Loucy (cell line): ENCODE results near the gene GRK3.

Source experiments
- H2AFZ ChIP-seq: fragments of 200-600 bp; sonication (generic); 2 replicates; pipeline ENCODE4 v1.6.0; 2016; ENCODE audit warnings: antibody characterized with exemption, mild to moderate bottlenecking, low read length, moderate library complexity
- H3F3A ChIP-seq: fragments of 200-600 bp; 2 replicates; pipeline ENCODE4 v1.6.0; 2016; ENCODE audit warnings: antibody characterized with exemption, low read depth, mild to moderate bottlenecking
- H3K27me3 ChIP-seq: fragments of 200-600 bp; sonication (generic); 2 replicates; pipeline ENCODE4 v1.6.1; 2014; ENCODE audit warnings: low read length, mild to moderate bottlenecking; ENCODE audit not compliant: insufficient read depth, poor library complexity, severe bottlenecking
- H3K36me3 ChIP-seq: fragments of 200-600 bp; sonication (generic); 2 replicates; pipeline ENCODE4 v1.6.1; 2016; ENCODE audit warnings: low read length; ENCODE audit not compliant: insufficient read depth
- H3K4me1 ChIP-seq: fragments of 200-600 bp; sonication (generic); 2 replicates; pipeline ENCODE4 v1.5.1; 2014; ENCODE audit warnings: low read length, mild to moderate bottlenecking; ENCODE audit not compliant: insufficient read depth, poor library complexity, severe bottlenecking
- H3K4me2 ChIP-seq: fragments of 200-600 bp; sonication (generic); 2 replicates; pipeline ENCODE4 v1.6.0; 2014; ENCODE audit warnings: antibody characterized with exemption, low read length, low read depth, mild to moderate bottlenecking; ENCODE audit not compliant: poor library complexity, severe bottlenecking
- H3K4me3 ChIP-seq: fragments of 200-600 bp; sonication (generic); 2 replicates; pipeline ENCODE4 v1.5.1; 2014; ENCODE audit warnings: low read length, mild to moderate bottlenecking, mixed read lengths; ENCODE audit not compliant: poor library complexity, severe bottlenecking
- H3K79me2 ChIP-seq: fragments of 200-600 bp; sonication (generic); 2 replicates; pipeline ENCODE4 v1.6.1; 2014; ENCODE audit warnings: low read length; ENCODE audit not compliant: insufficient read depth
- H3K9ac ChIP-seq: fragments of 200-600 bp; sonication (generic); 2 replicates; pipeline ENCODE4 v1.6.0; 2014; ENCODE audit warnings: mild to moderate bottlenecking, low read depth, low read length, moderate library complexity; ENCODE audit not compliant: poor library complexity, severe bottlenecking
- H3K9me2 ChIP-seq: fragments of 200-600 bp; sonication (generic); replicated peaks from 2 replicates; pipeline ENCODE4 v1.6.1; 2016; ENCODE audit warnings: low read depth, low read length, mixed read lengths
- H3K9me3 ChIP-seq: fragments of 200-600 bp; sonication (generic); 2 replicates; pipeline ENCODE4 v1.6.1; 2014; ENCODE audit warnings: mild to moderate bottlenecking, antibody characterized with exemption, low read length, low read depth; ENCODE audit not compliant: insufficient read depth
- H4K20me1 ChIP-seq: fragments of 200-600 bp; sonication (generic); 2 replicates; pipeline ENCODE4 v1.6.0; 2014; ENCODE audit warnings: antibody characterized with exemption, low read length, mild to moderate bottlenecking; ENCODE audit not compliant: insufficient read depth, poor library complexity, severe bottlenecking
- CTCF ChIP-seq: fragments of 200-600 bp; sonication (generic); conservative IDR thresholded peaks from 2 replicates; pipeline ENCODE4 v1.5.1; 2014; ENCODE audit warnings: mild to moderate bottlenecking, antibody characterized with exemption, low read length
- EZH2phosphoT487 ChIP-seq: fragments of 200-600 bp; IDR thresholded peaks from 2 replicates; pipeline ENCODE4 v1.6.1; 2018; ENCODE audit warnings: antibody characterized with exemption, mild to moderate bottlenecking, moderate library complexity, borderline replicate concordance

GRK3 gene

GRCh38 chr22:25629613-25630012 lies 65.1 kb downstream of the GRK3 start:
- Histone ChIP-seq H3K4me2 (no peak overlapping the region), H4K20me1 (peaks cover 85% of the 10 kb centered on the region), H3K4me3 (no peak overlapping the region), H3K9ac (no peak overlapping the region), H3K27me3 (no peaks in the 10 kb centered on the region), H3K79me2 (peaks cover 99% of the 10 kb centered on the region), H2AFZ (no peak overlapping the region), H3K9me2 (no peaks in the 10 kb centered on the region), H3K36me3 (peaks cover 27% of the 10 kb centered on the region; the same call in 1 of the 2 replicates), H3K4me1 (peaks cover 20% of the 10 kb centered on the region), H3F3A (peaks cover 8% of the 10 kb centered on the region; the same call in 1 of the 2 replicates), H3K9me3 (no peaks in the 10 kb centered on the region)
- TF ChIP-seq EZH2phosphoT487 (no peak), CTCF (no peak)

GRCh38 chr22:25630447-25630846 lies 66.0 kb downstream of the GRK3 start:
- TF ChIP-seq CTCF (no peak), EZH2phosphoT487 (no peak)
- Histone ChIP-seq H2AFZ (no peak overlapping the region), H3K79me2 (peaks cover 100% of the 10 kb centered on the region), H3K36me3 (peaks cover 27% of the 10 kb centered on the region; the same call in 1 of the 2 replicates), H4K20me1 (peaks cover 92% of the 10 kb centered on the region), H3F3A (peaks cover 8% of the 10 kb centered on the region; the same call in 1 of the 2 replicates), H3K9me2 (no peaks in the 10 kb centered on the region), H3K9ac (no peak overlapping the region), H3K27me3 (no peaks in the 10 kb centered on the region), H3K4me2 (no peak overlapping the region), H3K4me1 (peaks cover 20% of the 10 kb centered on the region), H3K4me3 (no peak overlapping the region), H3K9me3 (no peaks in the 10 kb centered on the region)

GRCh38 chr22:25636323-25636722 lies 71.8 kb downstream of the GRK3 start:
- no peaks in the 10 kb centered on the region for H3K27me3 ChIP-seq
- TF ChIP-seq EZH2phosphoT487: no peak

GRCh38 chr22:25637032-25637431 lies 72.6 kb downstream of the GRK3 start:
- TF ChIP-seq EZH2phosphoT487 (no peak), CTCF (no peak)
- peaks cover 37% of the 10 kb centered on the region for H3K36me3 ChIP-seq
- H3K79me2 ChIP-seq: peaks cover 100% of the 10 kb centered on the region
- no peaks in the 10 kb centered on the region for H3K27me3 ChIP-seq
- peaks cover 8% of the 10 kb centered on the region for H3K4me1 ChIP-seq
- H2AFZ ChIP-seq: no peak overlapping the region
- no peak overlapping the region for H3K9ac ChIP-seq
- peaks cover 94% of the 10 kb centered on the region for H4K20me1 ChIP-seq
- H3K4me3 ChIP-seq: no peak overlapping the region
- peaks cover 11% of the 10 kb centered on the region; the same call in 1 of the 2 replicates for H3K9me3 ChIP-seq
- H3F3A ChIP-seq: no peaks in the 10 kb centered on the region
- no peaks in the 10 kb centered on the region for H3K9me2 ChIP-seq
- H3K4me2 ChIP-seq: no peak overlapping the region

More at GRCh38 chr22:25636323-25636722, 71.8 kb downstream of the GRK3 start:
- Histone ChIP-seq H3K4me3 (no peak overlapping the region), H3K79me2 (peaks cover 100% of the 10 kb centered on the region), H2AFZ (no peak overlapping the region), H3K36me3 (peaks cover 41% of the 10 kb centered on the region), H3K9ac (no peak overlapping the region), H3K4me1 (peaks cover 3% of the 10 kb centered on the region), H3K4me2 (no peak overlapping the region), H3K9me3 (peaks cover 11% of the 10 kb centered on the region; the same call in 1 of the 2 replicates), H3K9me2 (no peaks in the 10 kb centered on the region), H3F3A (peaks cover 2% of the 10 kb centered on the region; the same call in 1 of the 2 replicates), H4K20me1 (peaks cover 94% of the 10 kb centered on the region)
